GM12875 (cell line): ENCODE measurements around the gene RALGAPB.

ENCODE experiments used
- H3K4me3 ChIP-seq: one replicate; pipeline ENCODE4 v1.5.1; 2011; ENCODE audit warnings: low read depth, low read length, control low read depth
- TF ChIP-seq, protein P1 (sequence below): IDR thresholded peaks from 2 replicates; pipeline ENCODE4 v1.5.1; 2011; ENCODE audit warnings: low read depth, mild to moderate bottlenecking, control low read depth, inconsistent platforms, low read length, moderate library complexity, borderline replicate concordance; ENCODE audit not compliant: insufficient read depth

Gene RALGAPB

GRCh38 chr20:38547288-38548085 is 74.8 kb downstream of the RALGAPB start:
- TF ChIP-seq, protein P1, sequence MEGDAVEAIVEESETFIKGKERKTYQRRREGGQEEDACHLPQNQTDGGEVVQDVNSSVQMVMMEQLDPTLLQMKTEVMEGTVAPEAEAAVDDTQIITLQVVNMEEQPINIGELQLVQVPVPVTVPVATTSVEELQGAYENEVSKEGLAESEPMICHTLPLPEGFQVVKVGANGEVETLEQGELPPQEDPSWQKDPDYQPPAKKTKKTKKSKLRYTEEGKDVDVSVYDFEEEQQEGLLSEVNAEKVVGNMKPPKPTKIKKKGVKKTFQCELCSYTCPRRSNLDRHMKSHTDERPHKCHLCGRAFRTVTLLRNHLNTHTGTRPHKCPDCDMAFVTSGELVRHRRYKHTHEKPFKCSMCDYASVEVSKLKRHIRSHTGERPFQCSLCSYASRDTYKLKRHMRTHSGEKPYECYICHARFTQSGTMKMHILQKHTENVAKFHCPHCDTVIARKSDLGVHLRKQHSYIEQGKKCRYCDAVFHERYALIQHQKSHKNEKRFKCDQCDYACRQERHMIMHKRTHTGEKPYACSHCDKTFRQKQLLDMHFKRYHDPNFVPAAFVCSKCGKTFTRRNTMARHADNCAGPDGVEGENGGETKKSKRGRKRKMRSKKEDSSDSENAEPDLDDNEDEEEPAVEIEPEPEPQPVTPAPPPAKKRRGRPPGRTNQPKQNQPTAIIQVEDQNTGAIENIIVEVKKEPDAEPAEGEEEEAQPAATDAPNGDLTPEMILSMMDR: no peak
- H3K4me3 ChIP-seq: no peak overlapping the region

GRCh38 chr20:38548356-38549083 is 75.9 kb downstream of the RALGAPB start:
- H3K4me3 ChIP-seq: no peak overlapping the region
- TF ChIP-seq, protein P1: no peak

DNA sequence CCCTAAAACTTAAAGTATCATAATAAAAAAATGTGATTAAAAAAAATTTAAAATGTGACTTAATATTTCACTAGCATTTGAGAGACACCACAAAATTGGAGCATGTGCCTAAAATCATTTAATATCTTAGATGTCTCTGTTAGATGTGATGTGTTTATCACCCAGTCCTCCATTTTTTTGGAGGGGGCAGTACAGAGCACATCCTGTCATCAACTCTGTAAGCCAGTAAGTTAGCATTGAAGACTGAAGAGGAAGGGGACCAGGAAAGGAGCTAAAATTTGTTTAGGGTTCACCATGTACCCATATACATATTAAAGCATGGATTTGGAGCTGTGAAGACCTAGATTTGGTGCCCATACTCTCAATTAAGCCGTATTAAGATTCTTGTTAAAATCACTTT is 77.6 kb downstream of the RALGAPB start:
- TF ChIP-seq, protein P1: peak; percentile 11; the same call in 1 of the 2 replicates
- H3K4me3 ChIP-seq: no peak overlapping the region

- TF ChIP-seq, protein P1: no peak
- H3K4me3 ChIP-seq: no peak overlapping the region
These were observed 78.5 kb downstream of the RALGAPB start for GRCh38 chr20:38551056-38551626.

- TF ChIP-seq, protein P1: no peak
- no peak overlapping the region for H3K4me3 ChIP-seq
These were observed 82.3 kb downstream of the RALGAPB start for GRCh38 chr20:38554986-38555385.

DNA sequence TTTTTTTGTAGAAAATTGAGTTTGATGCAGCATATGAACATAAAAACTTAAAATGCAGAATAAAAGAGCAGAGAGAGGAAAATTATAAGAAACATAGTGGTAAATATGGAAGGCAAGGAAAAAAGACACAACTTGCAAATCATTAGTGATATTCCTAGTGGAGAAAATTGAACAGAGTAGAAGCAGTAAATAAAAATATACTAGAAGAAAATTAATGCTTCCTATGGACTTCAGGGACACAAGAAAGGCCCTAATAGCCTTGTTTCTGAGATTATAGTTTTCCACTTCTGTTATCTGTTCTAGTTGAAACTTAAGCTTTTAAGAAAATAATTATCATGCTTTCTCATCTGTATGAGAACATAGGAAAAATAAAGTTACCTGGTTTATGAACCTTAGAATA is 82.8 kb downstream of the RALGAPB start:
- TF ChIP-seq, protein P1: no peak
- no peak overlapping the region for H3K4me3 ChIP-seq
